ENCODE measurements around the gene SORCS3. TPM values are rescaled to one million over a fixed set of nuclear protein-coding genes. Genes with fewer than 3 reads are reported as not detected.

The SORCS3 gene
- total RNA-seq, 1 experiment from 2014 or later = not detected

DNA sequence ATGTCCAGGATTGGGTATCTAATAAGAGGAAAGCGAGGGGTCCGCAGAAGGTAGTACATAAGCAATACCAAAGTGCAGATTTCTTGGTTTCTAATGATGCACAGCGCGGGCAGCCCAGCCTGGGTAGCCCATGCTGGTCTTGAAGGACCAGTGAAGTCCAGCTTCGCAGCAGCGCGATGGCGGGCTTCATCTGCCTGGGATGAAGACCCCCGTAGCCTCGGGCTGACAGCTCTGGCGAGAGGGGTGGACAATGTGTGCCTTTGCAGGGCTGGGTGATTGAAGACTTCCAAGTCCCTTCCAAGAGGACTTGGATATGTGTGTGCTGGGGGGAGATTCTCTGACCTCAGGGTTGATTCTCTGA, 2.2 kb downstream of the SORCS3 start:
- DNase-seq (ENCODE audit: low spot score) = no peak

DNA sequence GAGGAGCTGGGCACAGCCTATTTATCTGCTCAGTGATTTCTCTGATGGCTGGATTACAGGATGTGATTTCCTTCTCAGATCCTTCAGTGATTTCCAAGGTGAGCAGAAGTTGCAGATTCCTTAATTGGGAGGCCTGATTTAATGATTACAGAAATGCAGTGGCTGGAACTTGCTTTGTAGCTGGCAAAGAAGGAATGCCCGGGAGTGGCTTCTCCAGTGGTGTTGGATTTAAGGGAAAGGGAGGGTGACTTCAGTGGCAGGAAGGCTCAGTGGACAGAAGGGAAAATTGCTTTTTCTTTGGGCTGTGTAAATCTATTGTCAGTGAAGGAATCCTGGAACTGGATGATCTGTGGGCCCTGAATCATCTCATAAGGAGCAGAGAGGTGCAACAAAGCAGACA, 5.1 kb downstream of the SORCS3 start:
- DNase-seq (ENCODE audit: low spot score) = no peak

DNA sequence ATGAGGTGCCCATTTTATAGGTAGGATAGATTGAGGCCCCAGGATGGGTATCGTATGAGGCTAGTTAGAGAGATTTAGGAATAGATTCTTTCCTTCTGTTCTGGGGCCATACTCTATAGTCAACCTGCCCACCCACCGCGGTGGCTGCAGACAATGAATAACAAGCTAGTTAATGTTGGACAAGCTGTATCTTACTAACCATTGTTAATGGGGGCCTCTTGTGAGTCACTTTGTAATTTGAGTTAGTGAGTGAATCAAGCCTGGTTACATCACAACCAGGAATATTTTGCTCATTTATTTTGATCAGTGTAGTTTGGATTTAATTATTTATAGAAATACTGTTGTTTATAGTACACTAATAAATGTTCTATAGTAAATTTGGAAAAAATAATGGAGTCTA, 7.3 kb downstream of the SORCS3 start:
- no peak for DNase-seq (ENCODE audit: low spot score)

DNA sequence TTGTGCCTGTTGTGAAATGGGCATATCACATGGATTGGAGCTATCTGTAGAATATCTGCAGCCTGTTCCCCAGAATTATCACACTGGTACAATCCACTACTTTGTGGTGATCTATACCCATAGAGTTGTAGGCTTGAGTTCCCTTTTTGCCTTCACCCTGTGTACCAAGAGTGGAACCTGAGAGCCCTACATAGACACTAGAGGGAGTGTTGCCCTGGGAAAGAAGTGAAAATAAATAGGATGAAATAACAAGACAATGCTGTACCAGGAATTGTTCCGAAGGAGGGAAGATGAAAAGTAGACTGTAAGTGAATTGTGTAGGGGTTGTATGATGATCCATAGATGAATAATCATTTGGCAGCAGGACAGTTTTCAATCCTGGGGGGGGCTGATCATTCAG, 9.0 kb downstream of the SORCS3 start:
- no peak for DNase-seq (ENCODE audit: low spot score)

DNA sequence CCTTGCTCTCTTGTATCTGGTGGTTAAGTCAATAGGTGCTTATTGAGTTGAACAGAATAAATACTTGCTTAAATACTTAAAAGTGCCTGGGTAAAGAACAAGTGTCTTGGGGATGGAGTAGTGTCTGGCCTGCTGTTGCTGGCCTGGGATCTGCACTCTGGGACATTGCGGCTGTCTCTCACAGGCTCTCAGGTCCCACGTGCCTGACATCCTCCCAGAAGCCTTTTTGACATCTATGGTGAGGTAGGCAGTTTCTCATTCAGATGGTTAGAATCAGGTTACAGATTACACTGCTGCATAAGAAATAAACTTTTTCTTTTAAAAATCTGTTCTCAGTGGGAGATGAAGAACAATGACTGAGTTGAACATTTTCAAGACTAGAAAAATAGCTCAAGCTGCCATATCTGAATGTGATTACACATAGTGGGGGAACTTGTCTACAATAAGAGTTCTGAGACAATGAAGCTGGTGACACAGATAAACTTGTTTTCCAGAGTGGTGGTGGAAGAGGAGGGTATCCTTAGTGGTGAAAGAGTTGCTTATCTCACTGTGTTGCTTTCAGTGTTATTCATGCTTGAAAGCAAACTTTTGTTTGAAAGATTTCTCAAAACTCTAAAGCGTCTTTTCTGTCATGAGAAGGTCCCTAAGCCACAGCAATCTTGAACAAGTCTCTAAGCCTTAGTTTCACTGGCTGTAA, 9.7 kb downstream of the SORCS3 start:
- DNase-seq (ENCODE audit: low spot score) = no peak

DNA sequence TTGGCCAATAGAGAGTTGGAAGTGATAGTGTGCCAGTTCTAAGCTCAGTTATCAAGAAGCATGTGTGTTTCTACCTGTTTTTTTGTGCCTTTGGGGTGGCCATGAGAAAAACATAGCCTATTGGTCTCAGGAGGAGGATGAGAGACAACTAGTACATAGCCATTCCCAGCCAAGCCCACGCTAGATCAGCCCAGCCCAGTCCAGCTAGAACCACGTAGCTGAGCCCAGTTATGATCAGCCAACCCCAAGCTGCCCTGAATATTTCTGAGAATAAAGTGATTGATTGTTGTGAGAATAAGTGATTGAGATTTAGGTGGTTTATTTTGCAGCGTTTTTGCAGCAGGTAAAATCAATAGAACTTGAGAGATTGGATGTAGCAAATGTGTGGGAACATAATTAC, 15.9 kb downstream of the SORCS3 start:
- no peak for DNase-seq (ENCODE audit: low spot score)

DNA sequence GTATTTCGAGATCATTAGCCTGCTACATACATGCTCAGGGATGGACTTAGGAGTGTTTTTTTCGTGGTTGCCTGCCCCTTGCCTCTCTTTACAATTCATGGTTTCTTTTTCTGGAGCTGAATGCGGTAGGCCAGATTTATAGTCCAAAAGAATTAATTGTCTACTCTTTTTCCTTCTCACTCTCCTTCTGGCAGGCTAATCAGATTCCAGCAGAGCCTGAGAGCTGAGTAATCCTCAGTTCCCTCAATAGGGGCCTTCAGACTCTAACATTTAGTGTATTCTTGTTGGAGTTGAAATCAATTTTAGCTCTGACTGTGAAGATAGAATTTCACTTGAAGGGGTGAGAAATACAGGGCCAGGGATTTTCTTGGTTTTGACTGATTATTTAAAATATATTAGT, 16.4 kb downstream of the SORCS3 start:
- no peak for DNase-seq (ENCODE audit: low spot score)

DNA sequence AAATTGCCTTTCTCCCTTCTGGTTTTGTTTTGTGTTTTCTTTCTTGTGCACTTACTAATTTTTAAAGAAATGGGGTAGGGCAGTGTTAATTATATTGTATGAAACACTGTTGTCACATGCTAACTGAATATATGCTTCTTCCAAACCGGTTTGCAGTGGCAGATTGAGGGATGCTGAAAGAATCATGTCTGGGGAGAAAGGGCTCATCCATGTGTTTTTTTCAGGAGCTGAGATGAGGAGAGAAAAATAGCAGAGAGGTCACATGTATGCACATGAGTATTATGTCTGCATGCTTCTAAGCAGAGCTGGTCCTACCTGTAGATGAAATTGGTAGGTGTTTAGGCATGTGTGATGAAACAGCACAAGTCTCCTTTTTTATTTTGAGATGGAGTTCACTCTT, 17.0 kb downstream of the SORCS3 start:
- DNase-seq (ENCODE audit: low spot score) = no peak

DNA sequence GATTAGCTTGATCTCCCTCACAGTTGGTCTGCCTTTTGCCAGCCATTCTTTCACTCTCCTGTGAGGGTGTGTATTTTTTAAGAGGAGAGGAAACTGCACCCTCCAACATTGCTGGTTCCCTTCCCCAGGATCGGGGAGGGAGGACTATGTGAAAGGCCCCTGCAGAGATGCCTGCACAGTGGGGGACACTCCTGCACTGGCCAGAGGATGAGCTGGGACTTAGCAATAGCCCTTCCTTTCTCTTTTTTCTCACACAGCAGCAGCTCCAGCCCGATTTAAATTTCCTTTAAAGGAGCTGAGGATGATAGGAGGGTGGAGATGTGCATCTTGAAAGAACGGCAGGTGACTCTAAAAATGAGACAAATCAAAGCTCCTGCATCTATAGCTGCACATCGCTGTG, 18.7 kb downstream of the SORCS3 start:
- DNase-seq (ENCODE audit: low spot score) = no peak

DNA sequence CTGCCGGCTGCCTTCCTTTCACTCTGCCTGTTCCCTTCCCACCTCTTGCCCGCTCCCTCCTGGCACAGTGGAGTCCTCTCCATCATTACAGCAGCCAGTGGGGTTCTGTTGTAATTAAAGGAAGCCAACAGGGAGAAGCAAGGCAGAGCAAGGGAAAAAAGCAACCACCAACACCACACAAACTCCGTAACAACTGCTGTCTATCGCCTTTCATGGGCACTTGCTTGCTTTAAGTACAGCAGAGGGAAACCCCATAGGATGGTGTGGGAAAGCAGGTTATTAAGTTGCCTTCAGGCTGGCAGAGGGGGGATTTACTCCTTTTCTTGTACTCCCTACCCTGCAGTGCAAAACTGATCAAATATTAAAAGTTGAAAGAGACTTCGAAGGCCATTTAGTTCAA, 22.0 kb downstream of the SORCS3 start:
- DNase-seq (ENCODE audit: low spot score) = no peak

DNA sequence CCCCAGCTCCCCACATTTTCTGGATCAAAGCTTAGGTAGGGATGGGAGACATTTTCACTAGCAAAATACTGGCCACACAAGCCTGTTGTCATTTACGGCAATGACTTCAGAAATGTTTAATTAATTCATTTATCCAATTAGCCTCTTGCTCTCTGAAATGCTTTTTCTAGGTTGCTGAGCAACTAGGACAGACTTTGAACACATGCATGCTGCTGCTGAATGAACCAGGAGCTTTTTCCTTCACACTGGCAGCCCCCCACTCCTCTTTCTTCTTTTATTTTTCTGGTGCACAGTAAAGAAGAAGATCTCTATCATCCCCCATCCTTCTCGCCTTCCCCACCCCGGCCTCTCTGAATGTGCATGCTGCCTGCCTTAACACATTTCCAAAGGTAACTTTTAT, 22.5 kb downstream of the SORCS3 start:
- DNase-seq (ENCODE audit: low spot score) = no peak

DNA sequence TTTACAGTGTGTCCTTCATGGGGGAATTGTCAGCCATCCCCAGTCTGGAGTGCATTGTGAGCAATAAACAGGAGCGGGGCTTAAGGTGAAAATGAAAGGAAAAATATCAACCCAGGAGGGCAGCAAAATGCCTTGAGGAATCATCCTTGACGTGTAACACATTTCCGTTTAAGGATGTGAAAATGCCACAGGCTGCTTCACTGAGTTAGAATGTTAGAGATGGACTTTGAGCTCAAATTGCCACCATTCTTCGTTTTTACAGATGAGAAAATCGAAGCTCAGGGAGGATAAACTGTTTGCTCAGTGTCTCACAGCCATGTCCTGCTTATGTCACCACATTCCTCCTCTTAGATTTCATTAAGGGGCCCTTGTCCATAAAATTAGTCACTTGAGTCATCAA, 23.1 kb downstream of the SORCS3 start:
- DNase-seq (ENCODE audit: low spot score) = no peak

DNA sequence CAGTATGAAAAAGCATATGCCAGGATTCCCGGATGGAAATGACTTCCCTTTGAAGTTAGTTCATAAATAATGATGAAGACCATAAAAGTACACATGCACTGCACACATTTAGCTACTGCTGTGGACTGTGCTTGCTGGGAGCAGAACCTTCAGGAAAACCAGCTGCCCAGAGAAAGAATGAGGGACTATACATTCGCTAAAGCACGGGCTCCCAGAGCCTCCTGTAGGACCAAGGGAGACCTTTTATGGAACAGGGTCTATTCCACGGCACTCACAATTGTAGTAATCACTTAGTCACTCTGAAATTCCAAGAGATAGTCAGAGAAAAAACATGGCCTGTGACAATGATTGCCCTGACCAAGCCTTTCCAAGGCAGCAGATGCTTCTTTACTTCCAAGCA, 24.1 kb downstream of the SORCS3 start:
- no peak for DNase-seq (ENCODE audit: low spot score)

DNA sequence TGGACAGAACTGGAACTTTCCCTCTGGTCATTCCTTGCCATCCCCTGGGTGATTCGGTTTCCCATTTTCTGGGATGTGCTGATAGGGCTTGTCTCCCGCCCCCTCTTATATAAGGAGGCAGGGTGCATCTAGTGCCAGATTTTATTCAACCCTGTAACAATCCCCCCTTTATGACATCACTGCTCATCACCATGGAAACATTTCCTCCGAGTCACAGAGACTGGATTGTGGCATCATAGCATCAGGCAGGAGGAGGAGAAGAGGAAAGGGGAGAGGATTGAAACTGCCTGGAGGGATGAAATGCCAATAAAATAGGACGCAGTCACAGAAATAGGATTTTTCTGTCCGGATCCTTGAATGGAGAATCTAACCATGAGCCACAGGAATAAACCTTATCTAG, 25.0 kb downstream of the SORCS3 start:
- DNase-seq (ENCODE audit: low spot score) = no peak

DNA sequence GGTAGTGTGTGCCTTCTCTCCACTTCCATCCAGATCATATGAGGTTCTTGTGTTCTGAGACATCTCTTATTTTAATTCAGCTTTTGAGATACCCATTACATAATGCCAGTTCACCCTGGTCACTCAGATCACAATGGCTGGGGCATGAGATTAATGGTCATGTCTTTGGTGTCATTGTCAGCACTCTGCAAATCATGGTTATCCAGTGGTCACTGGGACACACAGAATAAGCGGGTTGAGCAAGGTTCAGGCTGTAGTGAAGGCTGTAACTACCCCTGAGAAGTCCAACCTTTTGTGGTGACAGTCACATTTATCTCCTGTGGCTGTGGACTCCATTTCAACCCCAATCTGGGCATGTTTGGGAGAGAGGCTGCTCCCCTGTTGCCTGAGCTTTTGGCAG, 35.8 kb downstream of the SORCS3 start:
- DNase-seq (ENCODE audit: low spot score) = no peak

DNA sequence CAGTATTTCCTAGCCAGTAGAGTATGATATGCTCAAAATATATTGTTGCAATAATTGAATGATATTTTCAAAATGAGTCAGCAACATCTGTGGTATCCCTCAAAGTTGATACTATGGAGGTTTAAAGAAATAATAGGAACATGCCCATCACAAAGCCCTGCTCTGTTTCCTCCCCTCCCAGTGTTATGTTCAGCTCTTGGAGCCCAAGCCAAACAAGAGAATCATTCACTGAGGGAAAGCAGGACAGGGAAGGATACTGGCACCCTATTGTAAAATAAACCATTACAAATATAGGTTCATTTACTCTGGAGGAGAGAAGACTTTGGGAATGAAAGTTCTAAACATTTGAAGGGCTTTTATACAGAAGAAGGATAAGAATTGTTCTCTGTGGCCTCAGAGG, 37.6 kb downstream of the SORCS3 start:
- DNase-seq (ENCODE audit: low spot score) = no peak

DNA sequence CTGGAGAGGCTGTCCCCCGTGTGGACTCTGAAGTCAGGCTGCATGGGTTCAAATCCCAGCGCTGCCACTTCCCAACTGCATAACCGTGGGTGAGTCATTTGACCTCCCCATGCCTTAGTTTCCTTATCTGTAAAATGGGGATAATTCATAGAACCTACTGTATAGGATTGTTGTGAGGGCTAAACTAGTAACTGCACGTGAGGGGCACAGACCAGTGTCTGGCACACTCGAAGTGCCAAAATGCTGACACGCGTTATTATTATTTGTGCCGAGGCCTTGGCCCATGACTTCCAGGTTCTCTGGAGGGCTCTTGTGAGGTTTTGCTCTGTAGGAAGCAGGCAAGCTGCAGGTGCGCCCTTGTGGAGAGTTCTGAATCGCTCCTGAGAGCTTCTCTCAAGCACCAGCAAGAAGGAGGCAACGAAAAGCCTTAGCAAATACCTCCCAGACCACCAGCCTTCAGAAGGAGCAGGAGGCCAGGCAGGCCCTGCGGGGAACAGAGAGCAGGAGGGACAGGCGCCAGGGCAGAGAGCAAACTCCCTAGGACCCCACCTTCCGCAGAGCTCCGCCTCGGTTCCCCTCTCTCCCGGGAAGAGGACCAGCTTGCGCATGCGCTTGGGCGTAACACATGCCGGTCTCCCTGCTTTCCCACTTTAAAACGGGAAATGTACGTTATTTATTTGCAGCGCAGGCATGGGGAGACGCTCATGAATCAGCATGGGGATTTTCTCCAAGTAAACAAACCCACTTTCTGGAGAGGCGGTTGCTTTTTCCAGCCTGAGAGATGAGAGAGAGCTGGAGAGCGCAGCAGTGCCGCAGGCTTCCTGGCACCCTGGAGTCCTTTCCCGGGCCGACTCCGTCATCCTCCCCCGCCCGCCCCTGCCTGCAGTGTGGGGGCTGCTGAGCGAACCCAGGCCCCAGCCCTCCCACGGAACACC, 39.6 kb downstream of the SORCS3 start:
- no peak for DNase-seq (ENCODE audit: low spot score)

DNA sequence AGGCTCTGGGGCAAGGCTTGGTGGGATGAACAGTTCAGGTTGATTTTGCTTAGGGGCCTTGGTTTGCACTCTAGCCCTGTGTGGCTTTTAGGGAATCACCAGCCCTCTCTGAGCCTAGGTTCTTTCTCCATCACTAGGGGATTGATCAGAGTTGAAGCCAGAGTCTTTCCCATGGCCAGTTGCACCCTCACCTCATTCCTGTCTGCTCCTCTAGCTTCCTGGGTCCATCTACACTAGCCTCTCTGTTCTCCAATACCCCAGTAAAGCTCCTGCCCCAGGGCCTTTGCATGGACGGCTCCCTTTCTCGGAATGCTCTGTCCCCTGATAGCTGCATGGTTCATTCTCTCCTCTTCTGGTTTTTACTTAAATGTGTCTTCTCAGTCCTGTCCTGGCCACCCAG, 40.4 kb downstream of the SORCS3 start:
- DNase-seq (ENCODE audit: low spot score) = no peak

DNA sequence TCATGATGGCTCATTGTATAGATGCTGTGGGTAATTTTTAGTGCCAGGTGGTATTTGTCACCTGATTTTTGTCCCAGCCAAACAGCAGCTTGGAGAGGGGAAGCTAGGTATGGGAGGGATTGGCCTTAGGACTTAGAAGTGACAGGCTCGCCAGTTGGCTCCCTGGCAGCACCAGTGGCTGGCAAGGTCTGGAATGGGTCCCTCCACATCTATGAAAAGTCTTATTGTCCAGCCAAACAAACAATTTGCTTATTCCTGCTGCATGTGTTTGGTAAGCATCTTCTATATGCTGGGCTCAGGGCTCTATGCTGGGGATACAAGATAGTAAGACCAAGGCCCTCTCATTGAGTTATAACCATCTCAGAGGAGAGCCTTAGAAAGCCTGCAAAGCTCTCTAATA, 42.5 kb downstream of the SORCS3 start:
- no peak for DNase-seq (ENCODE audit: low spot score)

DNA sequence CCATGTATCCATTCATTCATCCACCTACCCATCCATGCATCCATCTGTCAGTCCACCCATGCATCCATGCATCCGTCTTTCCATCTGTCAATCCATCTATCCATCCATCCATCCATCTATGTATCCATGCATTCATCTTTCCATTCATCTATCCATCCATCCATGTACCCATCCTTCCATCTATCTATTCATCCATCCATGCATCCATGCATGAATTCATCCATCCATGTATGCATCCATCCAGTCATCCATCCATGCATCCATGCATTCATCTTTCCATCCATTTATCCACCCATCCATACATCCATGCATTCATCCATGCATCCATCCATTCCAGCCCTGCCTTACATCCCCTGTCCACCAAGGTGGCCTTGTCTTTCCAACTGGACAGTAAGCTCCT, 45.7 kb downstream of the SORCS3 start:
- no peak for DNase-seq (ENCODE audit: low spot score)

DNA sequence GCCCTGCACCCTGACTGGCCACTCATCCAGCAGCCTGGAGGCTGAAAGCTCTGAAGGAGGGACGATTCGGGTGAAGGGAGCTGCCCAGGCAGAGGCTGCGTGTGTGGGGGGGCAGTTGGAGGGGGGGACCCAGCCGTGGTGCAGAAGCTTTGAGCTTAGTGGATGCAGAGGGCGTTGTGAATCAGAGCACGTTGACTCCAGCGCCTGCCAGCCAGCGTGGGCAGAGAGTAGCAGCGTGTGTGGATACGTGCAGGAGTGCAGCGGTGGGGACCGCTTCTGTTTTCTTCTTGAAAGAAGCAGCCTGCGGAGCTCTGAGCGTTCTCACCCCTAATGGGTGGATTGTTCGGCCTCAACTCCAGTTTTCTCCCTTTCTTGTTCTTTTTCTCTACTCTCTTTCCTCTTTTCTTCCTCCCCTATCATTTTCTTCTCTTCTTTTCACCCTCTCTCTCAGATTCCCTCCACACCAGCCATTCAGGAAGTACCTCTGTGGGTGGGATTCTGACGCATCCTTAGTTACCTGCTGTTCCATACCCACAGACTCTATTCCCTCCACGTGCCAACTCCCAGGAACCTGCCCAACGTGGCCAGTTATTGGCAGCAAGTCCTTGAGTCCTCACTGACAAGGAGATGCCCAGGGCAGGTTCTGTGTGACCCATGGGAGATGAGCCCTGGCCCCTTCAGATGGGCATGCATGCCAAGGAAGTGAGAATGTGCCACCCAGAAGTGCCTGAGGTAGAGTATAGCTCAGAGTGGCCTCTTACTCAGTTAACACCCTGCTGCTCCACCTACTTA, 47.4 kb downstream of the SORCS3 start:
- no peak for DNase-seq (ENCODE audit: low spot score)

DNA sequence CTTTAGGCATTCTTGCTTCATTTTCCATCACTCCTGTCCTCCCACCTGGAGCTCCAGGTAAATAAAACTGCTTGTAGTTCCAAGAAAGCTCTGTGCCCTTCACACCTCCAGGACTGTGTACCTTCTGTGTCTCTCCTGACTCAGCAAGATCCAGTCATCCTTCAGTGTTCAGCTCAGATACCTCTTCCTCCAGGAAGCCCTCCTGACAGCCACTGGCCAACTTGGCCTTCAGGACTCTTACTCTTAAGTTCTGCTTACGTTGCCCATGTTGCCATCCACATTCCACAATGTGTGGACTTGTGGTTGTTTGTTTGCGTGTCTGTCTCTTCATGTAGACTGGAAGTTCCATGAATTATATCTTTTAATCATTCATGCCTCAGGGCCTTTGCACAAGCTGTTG, 48.0 kb downstream of the SORCS3 start:
- no peak for DNase-seq (ENCODE audit: low spot score)

DNA sequence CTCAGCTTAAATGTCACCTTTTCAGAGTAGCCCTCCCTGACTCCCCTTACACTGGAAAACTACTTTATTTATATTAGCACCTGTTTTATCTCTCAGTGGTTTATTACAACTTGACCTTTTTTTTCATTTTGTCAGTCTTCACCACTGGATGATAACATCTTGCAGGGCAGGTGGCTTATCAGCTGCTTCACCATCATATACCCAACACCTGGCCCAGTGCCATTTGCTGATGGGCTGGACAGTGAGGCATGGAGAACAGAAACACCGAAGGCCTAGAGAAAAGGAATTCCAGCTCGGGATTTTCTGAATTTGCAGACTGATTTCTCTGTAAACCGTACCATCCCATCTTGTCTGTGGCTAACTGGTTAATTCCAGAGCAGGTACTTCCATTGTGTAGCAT, 48.5 kb downstream of the SORCS3 start:
- no peak for DNase-seq (ENCODE audit: low spot score)
